Activated T-helper 2 cell treated with anti-CD3 and anti-CD28 coated beads, Interferon-gamma antibody, Interleukin-2, Interleukin-4, amounts not matched to agents 10 μg/mL and 5 μg/mL and 100 μg/mL, durations not matched to agents 14 hours and 24 hours and 36 hours (primary cell): ENCODE measurements around the gene NR1H4. TPM values are rescaled to one million over a fixed set of nuclear protein-coding genes. Genes with fewer than 3 reads are reported as not detected.
"Not testable (repeated sequence)": the region's sequence is repeated elsewhere in the genome, so short reads cannot be mapped to it uniquely, and the experiment has no call there.

Experiments used
- DNase-seq: peaks from one replicate; pipeline ENCODE4 v3.0.0; 2021; ENCODE audit warnings: low spot score
- H3K27ac Mint-ChIP-seq: one replicate; pipeline ENCODE4 v1.8.0; 2021; ENCODE audit warnings: mixed read lengths
- H3K27me3 Mint-ChIP-seq: one replicate; pipeline ENCODE4 v1.8.0; 2021; ENCODE audit warnings: low read depth, mixed read lengths
- H3K36me3 Mint-ChIP-seq: one replicate; pipeline ENCODE4 v1.8.0; 2021; ENCODE audit warnings: low read depth, mixed read lengths
- H3K4me1 Mint-ChIP-seq: one replicate; pipeline ENCODE4 v1.8.0; 2021; ENCODE audit warnings: low read depth, mixed read lengths
- H3K4me3 Mint-ChIP-seq: one replicate; pipeline ENCODE4 v1.8.0; 2021; ENCODE audit warnings: low read depth, mild to moderate bottlenecking, moderate library complexity, mixed read lengths
- H3K9me3 Mint-ChIP-seq: one replicate; pipeline ENCODE4 v1.8.0; 2021; ENCODE audit warnings: mixed read lengths
- intact Hi-C: fragments of 100-400 bp; cut with micrococcal nuclease; formaldehyde crosslinking; loops from one replicate; pipeline ENCODE4 v1.15.1; 2023
- total RNA-seq: library from RNA; stranded (reverse); gene quantifications from 2 replicates; pipeline ENCODE4 v1.2.3, GENCODE V29; 2022

The NR1H4 gene
- total RNA-seq, 1 donor from 2014 or later = not detected

DNA sequence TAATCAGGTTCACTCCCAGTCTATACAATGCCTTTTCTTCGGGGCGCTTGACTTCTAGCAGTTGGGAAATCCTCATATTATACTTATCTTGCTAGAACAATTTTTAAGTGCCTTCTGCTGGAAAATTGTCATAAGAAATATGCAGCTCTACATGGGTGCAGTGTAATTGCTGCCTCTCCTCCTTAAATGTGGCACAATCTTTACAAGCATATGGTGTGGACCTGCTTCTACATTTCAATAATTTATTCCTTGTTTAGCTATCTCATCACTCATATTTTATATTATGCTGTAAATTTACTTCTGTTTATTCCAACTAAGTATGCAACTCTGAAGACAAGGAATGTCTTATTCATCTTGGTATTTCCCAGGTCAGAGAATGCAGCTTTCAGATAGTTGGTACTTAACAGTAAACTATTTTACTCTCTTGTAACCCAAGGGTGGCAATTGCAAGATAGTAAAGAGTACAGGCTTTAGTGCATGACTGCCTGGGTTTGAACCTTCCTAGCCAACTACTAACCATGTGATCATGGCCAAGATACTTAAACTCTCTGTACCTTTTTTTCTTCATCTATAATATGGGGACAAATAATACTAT lies 56.2 kb downstream of the NR1H4 start:
- Mint-ChIP-seq H3K4me1 (no peaks in the 10 kb centered on the region), H3K27me3 (no peaks in the 10 kb centered on the region), H3K9me3 (no peaks in the 10 kb centered on the region), H3K36me3 (no peaks in the 10 kb centered on the region), H3K27ac (no peak overlapping the region), H3K4me3 (no peak overlapping the region)
- no peak for DNase-seq
- intact Hi-C loops = no loop called here

DNA sequence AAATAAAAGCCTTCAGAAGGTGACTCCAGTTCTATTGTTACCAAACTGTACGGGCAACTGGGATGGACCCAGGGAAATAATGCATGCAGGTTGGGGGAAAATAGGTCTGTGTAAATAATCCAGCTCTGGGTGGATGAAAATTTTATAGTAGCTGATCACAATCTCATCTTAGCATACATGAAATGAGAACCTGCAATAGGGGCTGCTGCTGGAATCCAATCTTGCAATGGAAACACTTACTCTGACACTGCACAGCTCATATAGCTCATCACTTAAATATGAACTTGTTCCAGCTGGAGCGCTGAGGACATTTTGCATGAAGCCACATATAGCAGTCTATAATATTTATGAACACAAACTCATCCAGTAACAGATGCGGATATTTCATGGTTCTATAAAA lies 59.7 kb downstream of the NR1H4 start:
- Mint-ChIP-seq H3K4me3 (no peak overlapping the region), H3K4me1 (no peaks in the 10 kb centered on the region), H3K9me3 (no peaks in the 10 kb centered on the region), H3K36me3 (no peaks in the 10 kb centered on the region), H3K27me3 (no peaks in the 10 kb centered on the region), H3K27ac (no peak overlapping the region)
- DNase-seq = no peak
- intact Hi-C loops = no loop called here

DNA sequence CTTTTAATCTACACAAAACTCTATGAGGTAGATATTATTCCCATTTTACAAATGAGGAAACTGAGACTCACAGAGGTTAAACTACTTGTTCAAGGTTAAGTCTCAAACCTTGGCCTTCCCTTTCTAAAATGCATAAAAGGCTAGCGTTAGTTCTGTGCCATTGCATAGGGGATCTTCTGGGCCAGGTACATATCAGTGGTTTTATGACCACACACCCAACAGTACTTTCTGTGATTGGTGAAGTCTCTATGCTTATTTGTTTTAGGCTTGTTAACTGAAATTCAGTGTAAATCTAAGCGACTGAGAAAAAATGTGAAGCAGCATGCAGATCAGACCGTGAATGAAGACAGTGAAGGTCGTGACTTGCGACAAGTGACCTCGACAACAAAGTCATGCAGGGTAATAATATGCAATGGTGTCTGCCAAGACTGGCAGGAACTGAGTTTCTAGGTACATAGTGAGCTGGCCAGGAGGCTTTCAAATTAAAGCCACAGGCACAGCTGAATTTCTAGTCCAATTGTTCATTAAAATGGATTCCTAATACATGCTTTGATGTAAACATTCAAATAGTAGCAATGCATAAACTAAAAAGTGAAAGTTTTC lies 61.1 kb downstream of the NR1H4 start:
- Mint-ChIP-seq H3K27me3 (no peaks in the 10 kb centered on the region), H3K36me3 (no peaks in the 10 kb centered on the region), H3K9me3 (no peaks in the 10 kb centered on the region), H3K4me1 (no peaks in the 10 kb centered on the region), H3K27ac (no peak overlapping the region), H3K4me3 (no peak overlapping the region)
- intact Hi-C loops = no loop called here
- DNase-seq = no peak

DNA sequence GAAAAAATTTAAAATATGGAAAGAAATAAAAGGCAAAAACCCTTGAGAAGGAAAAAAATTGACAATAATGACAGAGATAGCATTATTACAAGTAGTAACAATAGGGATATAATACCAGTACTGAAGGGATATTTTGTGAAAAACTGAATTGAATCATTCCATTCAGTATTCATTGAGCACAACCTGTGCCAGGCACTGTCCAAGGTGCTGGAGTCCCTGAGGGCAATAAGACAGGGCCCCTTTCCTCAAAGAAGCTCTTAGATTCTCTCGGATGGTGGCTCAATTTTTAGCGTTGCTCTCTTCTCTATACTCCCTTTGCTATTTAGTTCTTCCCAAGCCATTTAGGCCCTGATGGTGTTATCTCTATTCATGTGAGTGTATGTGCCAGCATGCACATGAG lies 65.5 kb downstream of the NR1H4 start:
- H3K36me3 Mint-ChIP-seq = no peaks in the 10 kb centered on the region
- no peak overlapping the region for H3K4me3 Mint-ChIP-seq
- no peak overlapping the region for H3K27ac Mint-ChIP-seq
- no peaks in the 10 kb centered on the region for H3K4me1 Mint-ChIP-seq
- H3K9me3 Mint-ChIP-seq = no peaks in the 10 kb centered on the region
- H3K27me3 Mint-ChIP-seq = no peaks in the 10 kb centered on the region
- intact Hi-C loops = no loop called here
- no peak for DNase-seq

DNA sequence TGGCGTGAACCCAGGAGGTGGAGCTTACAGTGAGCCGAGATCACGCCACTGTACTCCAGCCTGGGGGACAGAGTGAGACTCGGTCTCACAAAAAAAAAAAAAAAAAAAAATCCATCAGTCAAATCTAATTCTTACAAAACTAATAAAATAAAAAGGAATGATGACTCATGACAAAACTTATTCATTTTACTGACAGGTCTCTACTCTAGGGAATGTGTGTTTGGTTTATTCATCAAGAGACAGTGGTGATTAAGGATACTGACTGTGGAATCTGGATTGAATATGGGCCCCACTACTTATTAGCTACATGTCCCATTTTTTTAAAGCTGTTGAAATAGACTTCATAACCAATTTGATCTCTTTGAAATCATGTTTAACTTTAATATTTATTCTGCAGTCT lies 70.5 kb downstream of the NR1H4 start:
- intact Hi-C loops = no loop called here
- no peaks in the 10 kb centered on the region for H3K36me3 Mint-ChIP-seq
- H3K9me3 Mint-ChIP-seq = no peaks in the 10 kb centered on the region
- H3K4me3 Mint-ChIP-seq = no peak overlapping the region
- H3K27me3 Mint-ChIP-seq = no peaks in the 10 kb centered on the region
- H3K27ac Mint-ChIP-seq = no peak overlapping the region
- no peak for DNase-seq
- H3K4me1 Mint-ChIP-seq = peaks cover 2% of the 10 kb centered on the region

DNA sequence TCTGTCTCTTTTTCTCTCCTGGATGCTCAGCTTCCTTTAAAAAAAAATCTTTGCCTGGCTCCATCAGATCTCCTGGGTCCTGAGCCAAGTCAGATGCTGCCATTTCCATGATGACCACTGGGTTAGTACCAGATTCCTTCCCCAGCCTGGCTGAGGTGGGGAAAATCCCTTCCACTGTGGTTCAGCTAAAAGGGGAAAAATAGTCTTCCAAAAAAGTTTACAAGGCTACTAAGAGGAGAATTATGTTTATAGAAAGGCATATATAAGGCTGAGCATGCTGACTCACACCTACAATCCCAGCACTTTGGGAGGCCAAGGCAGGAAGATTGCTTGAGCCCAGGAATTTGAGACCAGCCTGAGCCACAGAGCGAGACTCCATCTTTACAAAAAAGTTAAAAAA lies 71.4 kb downstream of the NR1H4 start:
- Mint-ChIP-seq H3K27ac (no peak overlapping the region), H3K9me3 (no peaks in the 10 kb centered on the region), H3K4me3 (no peak overlapping the region), H3K4me1 (peaks cover 2% of the 10 kb centered on the region), H3K27me3 (no peaks in the 10 kb centered on the region), H3K36me3 (no peaks in the 10 kb centered on the region)
- intact Hi-C loops = no loop called here
- no peak for DNase-seq

DNA sequence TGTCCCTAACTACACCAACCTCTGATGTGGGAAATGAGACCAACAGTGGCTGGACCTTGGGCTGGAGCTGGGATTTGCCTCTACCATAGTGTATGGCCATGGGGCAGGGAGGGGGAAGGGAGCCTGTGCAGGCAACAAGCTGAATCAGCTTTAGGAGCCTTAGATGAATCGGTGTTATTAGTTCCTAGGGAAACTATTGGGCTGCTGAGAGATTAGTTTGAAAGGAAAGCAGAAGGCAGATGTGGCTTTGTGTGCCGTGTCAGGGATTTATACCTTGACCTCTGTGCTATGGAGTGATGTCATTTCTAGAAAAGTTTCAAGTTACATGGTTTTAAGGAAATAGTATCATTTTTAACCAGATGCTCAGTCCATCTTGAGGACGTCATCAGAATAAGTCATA lies 80.3 kb downstream of the NR1H4 start:
- no peak for DNase-seq

DNA sequence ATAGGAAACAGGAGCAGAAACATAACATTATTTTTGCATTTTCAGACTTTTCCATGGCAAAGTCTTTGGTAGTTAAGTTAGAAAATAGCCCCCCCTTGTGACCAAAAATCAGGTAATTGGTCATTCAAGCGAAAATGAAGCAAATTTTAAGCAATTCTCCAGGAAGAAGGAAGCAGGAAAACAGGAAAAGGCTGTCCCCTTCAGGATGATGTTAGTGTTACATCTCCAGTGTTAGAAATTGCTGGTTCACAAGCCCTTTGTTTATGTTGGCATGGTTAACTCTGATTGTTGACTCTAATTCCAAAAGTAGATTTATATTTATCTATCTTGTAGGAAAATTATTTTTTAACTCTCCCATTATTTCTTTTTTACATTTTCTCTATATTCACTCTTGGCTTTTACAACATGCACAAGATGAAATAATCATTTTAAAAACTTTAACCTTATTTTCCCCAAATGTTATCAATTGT lies 81.0 kb downstream of the NR1H4 start:
- no peak for DNase-seq
- Mint-ChIP-seq H3K36me3 (no peaks in the 10 kb centered on the region), H3K27me3 (no peaks in the 10 kb centered on the region), H3K27ac (no peak overlapping the region), H3K4me1 (no peaks in the 10 kb centered on the region), H3K4me3 (no peak overlapping the region), H3K9me3 (no peaks in the 10 kb centered on the region)
- intact Hi-C loops = loop anchor here (2.0 to 10.0 kb wide), 2 partner anchors 320 to 1510 kb away; no protein-coding TSS in a partner anchor

More for the DNA sequence above, 80.3 kb downstream of the NR1H4 start:
- Mint-ChIP-seq H3K4me1 (no peaks in the 10 kb centered on the region), H3K4me3 (no peak overlapping the region), H3K36me3 (no peaks in the 10 kb centered on the region), H3K27me3 (no peaks in the 10 kb centered on the region), H3K9me3 (no peaks in the 10 kb centered on the region), H3K27ac (no peak overlapping the region)
- intact Hi-C loops = loop anchor here (2.0 to 10.0 kb wide), 2 partner anchors 319 to 1509 kb away; no protein-coding TSS in a partner anchor

DNA sequence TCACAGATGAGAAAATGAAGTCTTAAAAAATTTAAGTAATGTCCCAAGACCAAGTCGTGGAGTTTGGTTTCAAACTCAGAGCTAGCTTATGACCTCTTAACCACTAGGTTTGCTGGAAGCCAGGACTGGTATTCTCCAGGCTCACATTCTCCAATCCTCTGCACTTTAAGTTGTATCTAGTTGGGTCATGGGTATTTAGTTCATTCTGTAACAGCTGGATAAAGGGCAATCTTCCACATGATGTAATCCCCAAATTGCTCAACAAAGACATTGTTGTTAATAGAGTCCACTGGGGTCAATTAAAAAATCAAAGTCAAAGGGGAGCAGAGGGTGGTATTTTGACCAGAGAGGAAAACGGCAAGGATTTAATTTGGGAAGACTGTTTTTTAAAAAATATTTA lies 82.1 kb downstream of the NR1H4 start:
- Mint-ChIP-seq H3K27ac (no peak overlapping the region), H3K4me3 (no peak overlapping the region), H3K27me3 (no peaks in the 10 kb centered on the region), H3K4me1 (no peaks in the 10 kb centered on the region), H3K36me3 (no peaks in the 10 kb centered on the region), H3K9me3 (no peaks in the 10 kb centered on the region)
- intact Hi-C loops = loop anchor here (2.0 to 10.0 kb wide), 2 partner anchors 321 to 1511 kb away; no protein-coding TSS in a partner anchor
- DNase-seq = no peak

DNA sequence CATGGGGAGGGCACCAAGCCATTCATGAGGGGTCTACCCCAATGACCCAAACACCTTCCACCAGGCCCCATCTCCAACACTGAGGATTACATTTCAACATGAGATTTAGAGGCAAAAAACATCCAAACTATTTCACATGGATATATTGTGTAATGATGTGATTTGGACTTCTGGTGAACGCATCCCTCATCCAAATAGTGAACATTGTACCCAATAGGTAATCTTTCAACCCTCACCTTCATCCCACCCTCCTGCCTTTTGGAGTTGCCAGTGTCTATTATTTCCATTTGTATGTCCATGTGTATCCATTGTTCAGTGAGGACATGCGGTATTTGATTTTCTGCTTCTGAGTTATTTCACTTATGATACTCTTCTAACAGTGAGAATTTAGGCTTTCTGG lies 83.7 kb downstream of the NR1H4 start:
- intact Hi-C loops = loop anchor here (10.0 kb wide), 1 partner anchor 1513 kb away; no protein-coding TSS in a partner anchor
- no peaks in the 10 kb centered on the region for H3K9me3 Mint-ChIP-seq

DNA sequence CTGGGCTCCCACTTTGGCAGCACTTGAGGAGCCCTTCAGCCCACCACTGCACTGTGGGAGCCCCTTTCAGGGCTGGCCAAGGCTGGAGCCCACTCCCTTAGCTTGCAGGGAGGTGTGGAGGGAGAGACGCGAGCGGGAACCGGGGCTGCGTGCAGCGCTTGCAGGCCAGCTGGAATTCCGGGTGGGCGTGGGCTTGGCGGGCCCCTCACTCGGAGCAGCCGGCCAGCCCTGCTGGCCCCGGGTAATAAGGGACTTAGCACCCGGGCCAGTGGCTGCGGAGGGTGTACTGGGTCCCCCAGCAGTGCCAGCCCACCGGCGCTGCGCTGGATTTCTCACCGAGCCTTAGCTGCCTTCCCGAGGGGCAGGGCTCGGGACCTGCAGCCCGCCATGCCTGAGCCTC lies 85.6 kb downstream of the NR1H4 start:
- DNase-seq, H3K36me3 Mint-ChIP-seq, H3K9me3 Mint-ChIP-seq, H3K4me3 Mint-ChIP-seq, H3K27me3 Mint-ChIP-seq, H3K4me1 Mint-ChIP-seq, H3K27ac Mint-ChIP-seq: not testable (repeated sequence)
- intact Hi-C loops = loop anchor here (10.0 kb wide), 1 partner anchor 1514 kb away; no protein-coding TSS in a partner anchor

More for the DNA sequence above, 83.7 kb downstream of the NR1H4 start:
- Mint-ChIP-seq H3K27me3 (no peaks in the 10 kb centered on the region), H3K4me3 (no peak overlapping the region), H3K27ac (no peak overlapping the region), H3K36me3 (no peaks in the 10 kb centered on the region), H3K4me1 (no peaks in the 10 kb centered on the region)
- DNase-seq = no peak

DNA sequence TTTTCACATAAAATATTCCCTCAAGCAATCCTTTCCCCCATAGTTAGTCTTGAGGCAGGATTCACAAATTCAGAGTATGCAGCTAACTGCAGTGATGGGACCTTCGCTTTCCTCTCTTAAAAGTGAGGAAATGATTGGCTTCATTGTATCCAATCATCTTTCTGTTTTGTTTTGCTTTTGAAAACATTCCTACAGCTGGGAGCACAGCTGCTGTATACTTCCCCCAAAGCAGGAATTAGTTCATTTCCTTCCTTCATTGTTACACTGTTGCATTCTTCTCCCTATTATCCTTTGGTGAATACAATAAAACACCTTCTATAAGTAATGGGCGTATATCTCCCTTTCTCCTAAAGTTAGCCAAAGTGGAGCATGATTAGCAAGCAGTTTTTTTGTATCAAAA lies 90.4 kb downstream of the NR1H4 start:
- no peak overlapping the region for H3K4me3 Mint-ChIP-seq
- peaks cover 22% of the 10 kb centered on the region for H3K27me3 Mint-ChIP-seq
- no peaks in the 10 kb centered on the region for H3K9me3 Mint-ChIP-seq
- H3K4me1 Mint-ChIP-seq = peaks cover 15% of the 10 kb centered on the region
- intact Hi-C loops = no loop called here
- DNase-seq = no peak
- H3K27ac Mint-ChIP-seq = no peak overlapping the region
- no peaks in the 10 kb centered on the region for H3K36me3 Mint-ChIP-seq

DNA sequence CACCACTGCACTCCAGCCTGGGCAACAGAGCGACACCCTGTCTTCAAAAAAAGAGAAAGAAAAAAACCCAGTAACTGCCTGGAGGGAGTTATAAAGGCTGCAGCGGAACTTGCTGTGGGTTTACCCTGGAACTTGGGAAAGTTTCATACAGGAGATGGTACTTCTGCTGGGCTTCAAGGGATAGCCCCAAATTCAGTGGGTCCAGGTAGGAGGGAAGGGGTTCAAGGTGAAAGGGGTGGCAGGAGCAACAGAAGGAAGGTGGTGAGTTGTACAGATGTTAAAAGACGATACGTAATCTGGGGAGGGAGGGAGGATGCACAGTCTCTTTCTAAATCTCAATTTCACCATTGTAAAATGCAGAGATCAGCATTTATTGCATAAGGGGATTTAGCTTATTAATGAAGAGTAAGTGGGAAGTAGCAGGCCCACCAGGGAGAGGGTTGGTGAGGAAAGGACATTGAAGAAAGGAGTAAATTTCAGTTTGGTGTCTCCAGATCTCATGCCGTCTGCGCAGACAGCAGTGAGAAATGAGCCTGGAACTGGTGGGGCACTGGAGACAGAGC lies 91.3 kb downstream of the NR1H4 start:
- DNase-seq = no peak
- peaks cover 22% of the 10 kb centered on the region for H3K27me3 Mint-ChIP-seq

More for the DNA sequence above, 91.3 kb downstream of the NR1H4 start:
- peaks cover 15% of the 10 kb centered on the region for H3K4me1 Mint-ChIP-seq
- intact Hi-C loops = no loop called here
- no peaks in the 10 kb centered on the region for H3K9me3 Mint-ChIP-seq
- H3K4me3 Mint-ChIP-seq = no peak overlapping the region
- no peaks in the 10 kb centered on the region for H3K36me3 Mint-ChIP-seq
- no peak overlapping the region for H3K27ac Mint-ChIP-seq
